T-helper 17 cell (primary cell): Measurements from ENCODE around the gene HSFX3. TPM values are rescaled to one million over a fixed set of nuclear protein-coding genes. Genes with fewer than 3 reads are reported as not detected.
A peak's percentile ranks its signal among the peaks of the same experiment; 100 is the strongest.
"Not testable (repeated sequence)": the region's sequence is repeated elsewhere in the genome, so short reads cannot be mapped to it uniquely, and the experiment has no call there.

Source experiments
- ATAC-seq: fragments of 150-1000 bp; cut with Tn5 transposase; 2 replicates; pipeline ENCODE4 v1.10.0; 2021; ENCODE audit warnings: mild to moderate bottlenecking, moderate library complexity
- DNase-seq, 3 donors: peaks; one replicate each; pipeline versions ENCODE4 v3.0.0 to v3.0.0-alpha.2; 2020 to 2021
- H3K9me3 ChIP-seq: one replicate; pipeline ENCODE4 v1.7.0; 2013; ENCODE audit warnings: low read length, mild to moderate bottlenecking; ENCODE audit not compliant: control insufficient read depth, poor library complexity, severe bottlenecking
- H3K27ac Mint-ChIP-seq: one replicate; pipeline ENCODE4 v1.8.0; 2022; ENCODE audit warnings: mild to moderate bottlenecking, moderate library complexity, mixed read lengths
- H3K27me3 Mint-ChIP-seq: one replicate; pipeline ENCODE4 v1.8.0; 2022; ENCODE audit warnings: mixed read lengths
- H3K36me3 Mint-ChIP-seq: one replicate; pipeline ENCODE4 v1.8.0; 2022; ENCODE audit warnings: low read depth, mixed read lengths
- H3K4me1 Mint-ChIP-seq: one replicate; pipeline ENCODE4 v1.8.0; 2022; ENCODE audit warnings: mild to moderate bottlenecking, mixed read lengths
- H3K4me3 Mint-ChIP-seq: one replicate; pipeline ENCODE4 v1.8.0; 2022; ENCODE audit warnings: mild to moderate bottlenecking, moderate library complexity, mixed read lengths
- total RNA-seq, 4 donors: library from RNA in 2 of 4; stranded (reverse) in 2 of 4; gene quantifications; one replicate each; pipeline ENCODE4 v1.2.3 and lab custom pipeline; 2022 to 2026

The HSFX3 gene
- total RNA-seq, 2 donors from 2014 or later, result not detected

- ATAC-seq (peak; percentile 64), DNase-seq (peak; percentile 39 to 65 (median 65))
- Mint-ChIP-seq H3K4me3 (peak overlapping the region; percentile 93), H3K27me3 (no peaks in the 10 kb centered on the region), H3K27ac (no peak overlapping the region), H3K36me3 (peaks cover 7% of the 10 kb centered on the region), H3K4me1 (peaks cover 28% of the 10 kb centered on the region)
- no peaks in the 10 kb centered on the region for H3K9me3 ChIP-seq
These were observed 45.4 kb downstream of the HSFX3 start for GRCh38 chrX:149504226-149504914.

GRCh38 chrX:149503446-149503845 lies 46.3 kb downstream of the HSFX3 start:
- not testable (repeated sequence) for H3K9me3 ChIP-seq, H3K27me3 Mint-ChIP-seq, H3K36me3 Mint-ChIP-seq, H3K27ac Mint-ChIP-seq
- ATAC-seq (peak; percentile 68), DNase-seq (peak; percentile 36 to 59 (median 40))
- Mint-ChIP-seq H3K4me1 (peaks cover 30% of the 10 kb centered on the region), H3K4me3 (peak overlapping the region; percentile 93)

- H3K9me3 ChIP-seq, ATAC-seq, DNase-seq, H3K27me3 Mint-ChIP-seq, H3K27ac Mint-ChIP-seq, H3K4me3 Mint-ChIP-seq, H3K36me3 Mint-ChIP-seq: not testable (repeated sequence)
- peaks cover 33% of the 10 kb centered on the region for H3K4me1 Mint-ChIP-seq
These were observed 46.8 kb downstream of the HSFX3 start for GRCh38 chrX:149502923-149503322.

GRCh38 chrX:149499766-149500165 lies 50.0 kb downstream of the HSFX3 start:
- Mint-ChIP-seq H3K4me1 (peaks cover 32% of the 10 kb centered on the region), H3K27me3 (no peaks in the 10 kb centered on the region), H3K36me3 (peaks cover 10% of the 10 kb centered on the region), H3K27ac (no peak overlapping the region), H3K4me3 (peak overlapping the region; percentile 21)
- ATAC-seq (no peak), DNase-seq (no peak)
- no peaks in the 10 kb centered on the region for H3K9me3 ChIP-seq

- H3K27ac Mint-ChIP-seq, result no peak overlapping the region
- H3K36me3 Mint-ChIP-seq, result peaks cover 5% of the 10 kb centered on the region
- no peak overlapping the region for H3K4me3 Mint-ChIP-seq
- no peaks in the 10 kb centered on the region for H3K9me3 ChIP-seq
- DNase-seq (no peak), ATAC-seq (no peak)
- no peaks in the 10 kb centered on the region for H3K27me3 Mint-ChIP-seq
- peaks cover 24% of the 10 kb centered on the region for H3K4me1 Mint-ChIP-seq
These were observed 51.0 kb downstream of the HSFX3 start for GRCh38 chrX:149498767-149499166.

Other genes starting within 250 kb of the HSFX3 start
- gene IDS, start 44.6 kb downstream of the HSFX3 start, total RNA-seq, result 100 to 1,000 TPM; 346 to 507 TPM
- gene EOLA1, start 8.9 kb downstream of the HSFX3 start, total RNA-seq, result 10 to 100 TPM; 66.3 to 72.5 TPM
- gene MAGEA9B, start 37.5 kb upstream of the HSFX3 start, total RNA-seq, result not detected
- not detected for gene HSFX2, start 45.4 kb upstream of the HSFX3 start, total RNA-seq
- 10 to 100 TPM; 10.6 to 20.7 TPM for gene TMEM185A, start 81.9 kb upstream of the HSFX3 start, total RNA-seq
- gene MAGEA11, start 162.1 kb upstream of the HSFX3 start, total RNA-seq, result not detected
- under 1 TPM; 0.22 to 0.76 TPM for gene HSFX1, start 224.1 kb upstream of the HSFX3 start, total RNA-seq
- gene MAGEA9, start 232.0 kb upstream of the HSFX3 start, total RNA-seq, result not detected